Mucosa of rectum (tissue), 2 donors: ENCODE data around the gene PRSS22.
A peak's percentile ranks its signal among the peaks of the same experiment; 100 is the strongest.

Source experiments
- H3K27ac ChIP-seq, 2 donors: one replicate each; pipeline ENCODE4 v1.7.0; 2013; ENCODE audit warnings: inconsistent platforms in 2 of 2, low read depth in 2 of 2, low read length in 2 of 2
- H3K27me3 ChIP-seq, 2 donors: one replicate each; pipeline ENCODE4 v1.7.0; 2013; ENCODE audit warnings: low read length in 2 of 2; ENCODE audit not compliant: control insufficient read depth in 2 of 2, insufficient read depth in 2 of 2
- H3K36me3 ChIP-seq, 2 donors: one replicate each; pipeline ENCODE4 v1.7.0; 2013; ENCODE audit warnings: low read length in 2 of 2; ENCODE audit not compliant: control insufficient read depth in 2 of 2, insufficient read depth in 2 of 2
- H3K4me1 ChIP-seq, 2 donors: one replicate each; pipeline ENCODE4 v1.7.0; 2013; ENCODE audit warnings: low read length in 2 of 2, mild to moderate bottlenecking in 1 of 2; ENCODE audit not compliant: control insufficient read depth in 2 of 2, insufficient read depth in 2 of 2
- H3K4me3 ChIP-seq, 2 donors: one replicate each; pipeline ENCODE4 v1.7.0; 2013; ENCODE audit warnings: low read length in 2 of 2
- H3K9ac ChIP-seq, 2 donors: one replicate each; pipeline ENCODE4 v1.7.0; 2013; ENCODE audit warnings: low read length in 2 of 2, low read depth in 1 of 2, mild to moderate bottlenecking in 1 of 2
- H3K9me3 ChIP-seq, 2 donors: one replicate each; pipeline ENCODE4 v1.7.0; 2013; ENCODE audit warnings: low read length in 2 of 2; ENCODE audit not compliant: control insufficient read depth in 2 of 2
- donor health status: healthy.
- donor health status: Normal muscosa, but diverticular disease.

PRSS22 gene

GRCh38 chr16:2852731-2853507 lies 5.1 kb downstream of the PRSS22 start:
- H3K4me1 ChIP-seq = peaks cover 1 to 10% of the 10 kb centered on the region in 2 donors
- H3K27me3 ChIP-seq = peaks cover 0 to 4% of the 10 kb centered on the region in 2 donors
- H3K4me3 ChIP-seq = no peak overlapping the region
- no peak overlapping the region for H3K27ac ChIP-seq
- H3K36me3 ChIP-seq = no peaks in the 10 kb centered on the region
- H3K9me3 ChIP-seq = no peaks in the 10 kb centered on the region
- no peak overlapping the region for H3K9ac ChIP-seq

DNA sequence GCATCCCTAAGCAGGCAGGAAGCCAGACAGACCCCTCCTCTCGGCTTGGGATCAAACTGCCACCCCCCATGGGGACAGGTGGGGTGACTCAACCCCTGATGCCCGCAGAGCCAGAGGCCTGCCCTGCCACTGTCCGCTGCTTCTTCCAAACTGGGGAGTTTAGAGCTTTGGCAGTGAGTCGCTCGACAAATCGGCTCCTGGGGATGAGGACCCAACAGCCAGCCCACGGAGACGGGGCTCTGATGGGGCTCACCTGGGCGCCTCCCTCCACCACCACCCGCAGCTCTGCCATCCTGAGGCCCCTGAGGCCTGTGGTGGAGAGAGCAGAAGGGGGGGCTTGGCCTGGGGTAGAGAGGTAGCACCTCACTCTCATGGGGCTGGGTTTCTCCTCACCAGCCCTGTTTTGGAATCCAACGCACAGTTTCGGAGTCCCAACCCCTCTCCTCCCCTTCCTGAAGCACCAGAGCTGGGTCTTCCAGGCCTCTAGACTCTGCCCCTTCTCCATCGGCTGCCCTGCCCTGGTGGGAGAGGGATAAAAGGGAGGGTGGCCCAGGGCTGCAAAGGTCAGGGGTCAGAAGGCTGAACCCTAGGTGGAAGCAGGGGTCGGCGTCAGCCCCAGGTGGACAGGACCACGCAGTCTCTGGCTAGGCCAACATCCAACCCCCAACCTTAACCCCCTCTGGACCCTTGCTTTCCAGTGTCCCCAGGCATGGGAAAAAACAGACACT lies 5.8 kb downstream of the PRSS22 start:
- Histone ChIP-seq H3K27ac (no peak overlapping the region), H3K9me3 (no peaks in the 10 kb centered on the region), H3K27me3 (peaks cover 0 to 1% of the 10 kb centered on the region in 2 donors), H3K36me3 (no peaks in the 10 kb centered on the region), H3K4me1 (peaks cover 0 to 6% of the 10 kb centered on the region in 2 donors), H3K9ac (no peak overlapping the region), H3K4me3 (no peak overlapping the region)

DNA sequence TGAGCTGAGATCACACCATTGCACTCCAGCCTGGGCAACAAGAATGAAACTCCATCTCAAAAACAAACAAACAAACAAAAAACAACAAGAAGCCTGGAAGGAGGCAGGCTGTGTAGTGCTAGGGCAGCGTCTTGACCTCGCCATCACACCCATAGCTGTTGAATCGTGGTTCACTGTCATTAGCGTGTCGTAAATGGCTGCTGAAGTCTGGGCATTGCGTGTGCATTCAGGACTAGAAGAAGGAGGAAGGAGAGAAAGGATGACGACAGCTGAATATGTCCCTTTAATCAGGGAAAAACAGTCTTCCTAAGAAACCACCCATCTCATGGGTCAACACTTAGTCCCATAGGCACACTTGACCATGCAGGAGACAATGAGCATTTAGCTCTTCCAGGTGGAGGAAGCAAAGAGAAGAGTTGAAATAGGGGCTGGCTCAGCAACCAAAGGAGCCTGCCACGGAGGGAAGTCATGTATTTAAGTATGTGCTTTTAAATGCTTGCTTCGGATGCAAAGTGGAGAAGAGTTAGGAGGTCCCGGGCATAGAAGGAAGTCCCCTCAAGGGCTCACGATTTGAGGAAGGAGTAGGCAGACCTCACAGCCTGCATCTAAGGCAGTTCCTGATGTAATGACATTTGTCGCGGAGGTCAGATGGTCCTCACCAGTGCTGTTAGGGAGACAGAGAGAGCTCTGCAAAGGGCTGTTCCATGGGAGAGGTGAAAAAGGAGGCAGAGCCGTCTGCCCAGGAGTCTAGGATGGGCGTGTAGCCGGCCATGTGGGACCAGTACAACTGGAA lies 8.8 kb downstream of the PRSS22 start:
- Histone ChIP-seq H3K27me3 (peaks cover 0 to 1% of the 10 kb centered on the region in 2 donors), H3K27ac (no peak overlapping the region), H3K9ac (no peak overlapping the region)

DNA sequence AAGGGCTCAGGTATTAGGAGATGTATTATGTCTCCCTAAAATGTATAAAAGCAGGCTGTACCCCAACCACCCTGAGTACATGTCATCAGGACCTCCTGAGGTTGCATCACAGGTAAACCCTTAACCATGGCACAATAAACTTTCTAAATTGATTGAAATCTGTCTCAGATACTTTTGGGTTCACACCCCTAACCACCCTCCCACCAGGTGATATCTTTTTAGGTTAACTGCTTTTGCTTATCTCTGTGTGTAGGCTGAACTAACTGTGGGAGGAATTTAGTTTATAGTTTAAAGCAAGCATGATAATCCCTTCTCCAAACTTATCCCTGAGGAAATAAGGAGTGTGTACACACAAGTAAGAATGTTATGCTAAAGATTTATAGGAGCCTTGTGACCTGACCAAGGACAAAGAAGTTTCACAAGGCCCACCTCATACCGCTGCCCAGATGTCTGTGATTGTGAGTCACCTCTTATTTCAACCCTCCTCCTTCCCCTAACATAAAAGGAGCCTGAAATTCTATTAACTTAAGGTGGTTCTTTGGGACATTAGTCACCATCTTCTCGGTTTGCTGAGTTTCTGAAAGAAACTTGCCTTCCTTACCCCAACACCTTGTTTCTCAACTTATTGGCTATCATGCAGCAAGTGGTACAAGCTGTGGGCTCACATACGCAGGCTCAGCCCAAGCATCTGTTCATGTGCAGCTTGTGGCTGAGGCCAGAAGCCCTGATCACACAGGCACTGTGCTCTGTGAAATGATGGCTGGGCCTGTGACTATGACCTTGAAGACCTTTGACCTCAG lies 11.3 kb downstream of the PRSS22 start:
- H3K9ac ChIP-seq = peak overlapping the region in 1 of 2 donors; percentile 12
- H3K4me3 ChIP-seq = no peak overlapping the region
- no peak overlapping the region for H3K27ac ChIP-seq
- peaks cover 9 to 15% of the 10 kb centered on the region in 2 donors for H3K4me1 ChIP-seq
- no peaks in the 10 kb centered on the region for H3K9me3 ChIP-seq
- no peaks in the 10 kb centered on the region for H3K36me3 ChIP-seq
- H3K27me3 ChIP-seq = peaks cover 0 to 1% of the 10 kb centered on the region in 2 donors

More for the DNA sequence above, 8.8 kb downstream of the PRSS22 start:
- no peaks in the 10 kb centered on the region for H3K9me3 ChIP-seq
- peaks cover 0 to 11% of the 10 kb centered on the region in 2 donors for H3K4me1 ChIP-seq
- H3K4me3 ChIP-seq = no peak overlapping the region
- no peaks in the 10 kb centered on the region for H3K36me3 ChIP-seq

- Histone ChIP-seq H3K27ac (no peak overlapping the region), H3K4me3 (no peak overlapping the region), H3K9ac (no peak overlapping the region), H3K27me3 (peaks cover 0 to 1% of the 10 kb centered on the region in 2 donors), H3K9me3 (no peaks in the 10 kb centered on the region), H3K4me1 (peaks cover 9 to 15% of the 10 kb centered on the region in 2 donors), H3K36me3 (no peaks in the 10 kb centered on the region)
Observed at GRCh38 chr16:2845116-2845515, 12.9 kb downstream of the PRSS22 start.

- Histone ChIP-seq H3K36me3 (no peaks in the 10 kb centered on the region), H3K27me3 (no peaks in the 10 kb centered on the region), H3K4me3 (no peak overlapping the region), H3K4me1 (peaks cover 9 to 15% of the 10 kb centered on the region in 2 donors), H3K9ac (no peak overlapping the region), H3K27ac (no peak overlapping the region), H3K9me3 (no peaks in the 10 kb centered on the region)
Observed at GRCh38 chr16:2843526-2843925, 14.4 kb downstream of the PRSS22 start.

DNA sequence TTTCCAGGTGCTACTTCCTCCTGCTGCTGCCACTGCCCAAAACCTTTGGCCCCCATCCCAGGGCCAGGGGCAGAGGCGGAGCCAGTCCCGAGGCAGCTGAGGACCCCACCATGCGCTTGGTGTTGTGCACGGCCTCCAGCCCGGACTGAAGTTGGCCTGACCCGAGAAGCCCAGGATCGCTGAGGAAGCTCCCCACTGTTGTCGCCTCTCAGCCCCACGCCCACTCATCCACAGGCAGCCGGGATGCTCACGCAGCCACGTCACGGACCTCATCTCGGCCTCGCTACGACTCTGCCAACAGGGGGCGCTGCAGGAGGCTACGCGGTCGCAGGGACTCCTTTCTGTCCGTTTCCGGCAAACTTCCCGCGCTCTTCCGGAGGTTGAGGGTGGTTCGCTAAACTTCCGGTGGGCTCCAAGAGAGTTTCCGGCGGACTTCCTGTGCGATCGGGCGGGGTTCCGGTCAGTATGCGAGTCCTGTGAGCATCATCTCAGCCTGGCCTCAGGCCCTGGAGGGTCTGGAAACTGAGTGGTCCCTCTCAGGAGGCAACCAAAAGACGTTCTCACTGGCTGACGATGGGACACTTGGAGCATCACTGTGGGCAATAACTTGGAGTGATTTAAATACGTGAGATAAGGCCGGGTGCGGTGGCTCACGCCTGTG lies 15.5 kb downstream of the PRSS22 start:
- Histone ChIP-seq H3K27me3 (no peaks in the 10 kb centered on the region), H3K9me3 (no peaks in the 10 kb centered on the region), H3K27ac (peak overlapping the region in 1 of 2 donors; percentile 23), H3K4me1 (peaks cover 9 to 15% of the 10 kb centered on the region in 2 donors), H3K9ac (no peak overlapping the region), H3K36me3 (no peaks in the 10 kb centered on the region), H3K4me3 (peak overlapping the region in 1 of 2 donors; percentile 59)

DNA sequence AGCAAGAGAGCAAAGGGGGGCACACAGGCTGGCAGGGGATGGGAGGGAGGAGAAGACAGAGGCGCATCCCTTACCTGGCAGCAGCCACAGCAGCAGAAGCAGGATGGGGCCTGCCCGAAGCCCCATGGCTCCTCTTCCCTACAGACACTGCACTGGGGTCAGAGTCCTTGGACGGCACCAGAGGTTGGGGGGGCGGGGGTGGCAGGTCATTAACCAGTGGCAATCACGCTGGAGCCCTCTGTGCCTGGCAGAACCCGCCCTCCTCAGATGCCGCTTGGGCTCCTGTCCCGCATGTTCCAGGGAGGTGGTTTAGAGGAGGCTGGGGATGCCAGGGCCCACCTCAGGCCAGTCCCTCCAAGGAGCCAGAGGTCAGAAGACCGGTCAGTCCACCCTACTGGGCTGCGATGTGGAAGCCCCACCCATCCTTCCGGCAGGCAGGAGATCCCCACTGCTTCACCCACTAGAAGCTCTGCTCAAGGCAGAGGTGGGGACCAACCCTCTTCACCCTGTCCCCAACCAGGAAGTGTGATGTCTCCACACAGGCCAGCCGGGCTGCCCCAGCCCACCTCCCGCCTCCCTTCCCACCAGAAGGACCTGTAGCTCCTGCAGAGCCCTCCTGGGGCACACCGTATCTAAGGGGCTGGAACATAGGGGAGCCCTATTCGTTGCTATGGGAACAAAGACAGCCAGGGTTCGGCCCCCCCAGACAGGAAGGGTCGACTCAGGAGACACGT lies 16.2 kb downstream of the PRSS22 start:
- H3K27ac ChIP-seq = no peak overlapping the region
- peak overlapping the region in 1 of 2 donors; percentile 59 for H3K4me3 ChIP-seq

More for the DNA sequence above, 16.2 kb downstream of the PRSS22 start:
- no peak overlapping the region for H3K9ac ChIP-seq
- H3K36me3 ChIP-seq = no peaks in the 10 kb centered on the region
- peaks cover 9 to 10% of the 10 kb centered on the region in 2 donors for H3K4me1 ChIP-seq
- H3K27me3 ChIP-seq = no peaks in the 10 kb centered on the region
- H3K9me3 ChIP-seq = no peaks in the 10 kb centered on the region
